GM12872 (cell line): ENCODE data around the gene SAPCD1.

Experiments used
- TF ChIP-seq, protein P1 (sequence below): IDR thresholded peaks from 3 replicates; pipeline ENCODE4 v1.5.1; 2011; ENCODE audit warnings: low read depth, mild to moderate bottlenecking, low read length, moderate library complexity; ENCODE audit not compliant: insufficient read depth

Gene SAPCD1

DNA sequence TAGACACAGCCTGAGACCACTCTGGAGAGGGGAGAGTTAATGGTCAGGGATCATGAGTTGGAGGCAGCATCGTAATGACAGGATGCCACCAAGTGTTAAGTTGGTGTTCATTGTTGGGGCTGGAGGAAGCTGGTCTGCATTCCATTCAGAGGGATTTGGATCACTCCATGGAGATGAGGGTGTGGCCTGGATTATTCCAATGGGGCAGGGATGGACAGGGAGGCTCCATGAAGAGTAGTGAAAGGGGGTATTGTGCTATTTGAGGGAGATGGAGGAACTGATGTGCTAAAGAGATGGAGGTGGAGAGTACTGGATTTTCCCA is 1.1 kb downstream of the SAPCD1 start:
- TF ChIP-seq, protein P1, sequence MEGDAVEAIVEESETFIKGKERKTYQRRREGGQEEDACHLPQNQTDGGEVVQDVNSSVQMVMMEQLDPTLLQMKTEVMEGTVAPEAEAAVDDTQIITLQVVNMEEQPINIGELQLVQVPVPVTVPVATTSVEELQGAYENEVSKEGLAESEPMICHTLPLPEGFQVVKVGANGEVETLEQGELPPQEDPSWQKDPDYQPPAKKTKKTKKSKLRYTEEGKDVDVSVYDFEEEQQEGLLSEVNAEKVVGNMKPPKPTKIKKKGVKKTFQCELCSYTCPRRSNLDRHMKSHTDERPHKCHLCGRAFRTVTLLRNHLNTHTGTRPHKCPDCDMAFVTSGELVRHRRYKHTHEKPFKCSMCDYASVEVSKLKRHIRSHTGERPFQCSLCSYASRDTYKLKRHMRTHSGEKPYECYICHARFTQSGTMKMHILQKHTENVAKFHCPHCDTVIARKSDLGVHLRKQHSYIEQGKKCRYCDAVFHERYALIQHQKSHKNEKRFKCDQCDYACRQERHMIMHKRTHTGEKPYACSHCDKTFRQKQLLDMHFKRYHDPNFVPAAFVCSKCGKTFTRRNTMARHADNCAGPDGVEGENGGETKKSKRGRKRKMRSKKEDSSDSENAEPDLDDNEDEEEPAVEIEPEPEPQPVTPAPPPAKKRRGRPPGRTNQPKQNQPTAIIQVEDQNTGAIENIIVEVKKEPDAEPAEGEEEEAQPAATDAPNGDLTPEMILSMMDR = no peak

DNA sequence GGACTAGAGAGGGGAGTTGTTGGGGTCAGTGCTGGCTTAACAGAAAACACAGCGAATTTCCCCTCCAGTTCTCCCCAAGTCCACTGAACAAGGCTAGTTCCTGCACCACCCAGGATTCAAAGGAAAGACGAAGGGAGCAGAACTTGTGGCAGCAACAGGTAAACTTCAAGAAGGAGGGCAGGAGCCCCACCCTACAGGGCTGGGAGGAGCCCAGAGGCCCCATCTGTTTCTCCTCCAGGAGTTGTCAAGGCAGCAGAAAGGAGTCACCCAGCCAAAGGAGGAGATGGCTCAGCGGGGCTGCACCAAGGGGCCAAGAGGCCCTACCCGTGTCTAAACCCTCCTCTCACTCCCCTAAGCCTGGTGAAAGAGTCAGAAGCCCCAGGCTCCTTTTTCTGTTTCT is 1.7 kb downstream of the SAPCD1 start:
- TF ChIP-seq, protein P1 = no peak

DNA sequence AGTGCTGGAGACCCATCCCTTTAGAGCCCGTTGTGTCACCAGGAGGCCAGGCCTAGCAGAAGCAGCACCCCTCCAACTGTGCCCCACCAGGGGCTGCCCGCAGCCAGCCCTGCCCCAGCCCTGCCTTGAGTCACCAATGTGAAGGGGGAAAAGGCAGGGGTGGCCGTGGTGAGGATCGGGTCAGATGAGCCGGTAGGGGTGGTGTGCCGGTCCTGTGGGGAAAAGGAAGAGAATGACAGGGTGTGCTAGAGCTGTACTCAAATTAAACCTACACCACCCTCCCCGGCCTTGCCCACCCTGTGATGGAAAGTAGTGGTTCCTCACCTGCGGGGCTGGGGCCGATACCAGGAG is 3.1 kb downstream of the SAPCD1 start:
- TF ChIP-seq, protein P1 = no peak

DNA sequence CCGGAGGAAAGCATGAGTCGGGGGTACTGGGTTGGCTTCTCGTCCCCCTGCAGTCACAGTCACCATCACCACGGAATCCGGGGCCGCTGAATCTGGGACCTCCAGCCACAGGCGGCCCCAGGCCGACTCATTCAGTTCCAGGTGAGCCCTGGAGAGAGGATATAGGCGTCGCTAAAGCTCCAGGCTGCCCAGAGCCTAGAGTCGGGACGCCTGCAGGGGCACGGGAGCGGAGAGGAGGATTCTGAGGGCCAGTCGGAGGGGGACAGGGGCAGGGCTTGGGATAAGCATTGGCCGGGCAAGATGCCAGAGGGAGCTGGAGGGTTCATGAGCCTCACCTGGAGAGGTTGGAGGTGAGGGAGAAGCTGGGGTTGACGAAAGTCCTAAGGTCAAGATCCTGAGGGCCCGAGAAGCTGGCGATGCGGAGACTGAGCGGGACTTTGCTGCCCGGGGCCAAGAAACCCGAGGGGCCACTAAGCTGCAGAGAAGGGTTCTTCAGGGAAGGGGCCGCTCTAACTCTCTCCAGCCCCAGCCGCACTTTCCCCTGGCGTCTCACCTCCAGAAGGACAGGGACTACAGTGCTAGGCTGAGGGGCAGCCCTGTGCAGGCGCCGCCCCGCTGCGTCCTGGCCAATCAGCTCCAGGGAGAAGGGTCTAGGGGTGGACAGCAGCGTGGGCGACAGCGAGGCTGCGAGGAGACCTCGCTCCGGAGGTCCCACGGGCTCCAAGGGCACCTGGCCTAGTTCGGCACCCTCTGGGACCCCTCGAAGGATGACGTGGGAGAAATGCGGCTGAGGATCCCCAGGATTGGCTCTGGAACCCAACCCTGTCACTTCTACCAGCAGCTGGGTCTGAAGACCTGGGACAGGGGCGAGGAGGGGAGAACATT is 3.7 kb downstream of the SAPCD1 start:
- TF ChIP-seq, protein P1 = no peak

DNA sequence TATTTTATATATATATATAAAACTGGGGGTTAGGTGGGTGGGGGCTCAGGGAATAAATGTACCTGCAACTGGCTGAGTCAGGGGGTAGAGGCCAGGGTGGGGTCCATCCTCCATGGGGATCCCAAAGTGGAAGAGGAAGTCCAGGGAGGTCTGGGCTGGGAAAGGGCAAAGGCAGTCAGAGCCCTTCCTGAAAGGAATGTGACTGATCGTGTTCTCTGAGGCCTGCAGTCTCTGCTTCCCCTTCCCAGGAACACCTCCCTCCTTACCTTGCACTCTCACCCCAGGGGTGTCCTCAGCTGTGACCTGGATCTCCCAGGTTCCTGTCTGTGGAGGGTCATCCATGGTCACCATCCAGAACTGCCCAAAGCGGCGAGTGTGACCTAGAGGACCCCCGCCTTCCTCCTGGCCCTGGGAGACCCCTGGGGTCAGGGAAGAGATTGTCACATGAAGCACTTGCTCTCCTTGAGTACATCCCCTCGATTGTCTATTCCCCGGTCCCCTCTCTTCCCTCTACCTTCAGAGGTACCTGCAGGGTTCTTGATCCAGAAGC is 4.7 kb downstream of the SAPCD1 start:
- TF ChIP-seq, protein P1 = no peak

DNA sequence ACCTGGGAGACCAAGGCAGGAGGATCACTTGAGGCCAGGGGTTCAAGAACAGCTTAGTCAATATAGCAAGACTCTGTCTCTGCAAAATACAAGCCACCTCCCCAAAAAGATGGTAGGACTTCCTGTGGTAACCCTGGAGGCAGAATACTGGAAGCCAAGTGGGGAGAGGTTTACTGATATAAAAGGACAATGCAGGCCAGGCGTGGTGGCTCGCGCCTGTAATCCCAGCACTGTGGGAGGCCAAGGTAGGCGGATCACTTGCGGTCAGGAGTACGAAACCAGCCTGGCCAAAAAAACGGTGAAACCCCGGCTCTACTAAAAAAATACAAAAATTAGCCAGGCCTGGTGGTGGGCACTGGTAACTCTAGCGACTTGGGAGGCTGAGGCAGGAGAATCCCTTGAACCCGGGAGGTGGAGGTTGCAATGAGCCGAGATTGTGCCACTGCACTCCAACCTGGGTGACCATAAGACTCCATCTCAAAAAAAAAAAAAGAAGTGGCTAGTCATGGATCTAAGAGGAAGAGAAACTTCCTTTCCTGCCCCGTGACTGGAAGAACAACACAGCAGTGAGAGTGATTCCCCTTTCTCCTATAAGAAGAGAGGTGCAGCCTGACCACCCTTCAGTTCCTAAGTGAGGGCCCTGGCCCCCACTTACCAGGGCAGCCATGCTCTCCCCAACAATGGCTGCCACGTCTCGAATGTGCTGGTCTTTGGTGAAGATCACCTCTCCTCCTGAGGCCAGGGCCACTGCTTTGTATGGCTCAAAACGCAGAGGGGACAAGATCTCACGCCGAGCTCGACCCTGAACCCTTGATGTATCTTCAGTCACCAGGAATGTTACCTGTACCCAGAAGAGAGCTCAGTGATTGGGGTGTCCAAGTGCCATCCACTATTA is 6.2 kb downstream of the SAPCD1 start:
- TF ChIP-seq, protein P1 = no peak

DNA sequence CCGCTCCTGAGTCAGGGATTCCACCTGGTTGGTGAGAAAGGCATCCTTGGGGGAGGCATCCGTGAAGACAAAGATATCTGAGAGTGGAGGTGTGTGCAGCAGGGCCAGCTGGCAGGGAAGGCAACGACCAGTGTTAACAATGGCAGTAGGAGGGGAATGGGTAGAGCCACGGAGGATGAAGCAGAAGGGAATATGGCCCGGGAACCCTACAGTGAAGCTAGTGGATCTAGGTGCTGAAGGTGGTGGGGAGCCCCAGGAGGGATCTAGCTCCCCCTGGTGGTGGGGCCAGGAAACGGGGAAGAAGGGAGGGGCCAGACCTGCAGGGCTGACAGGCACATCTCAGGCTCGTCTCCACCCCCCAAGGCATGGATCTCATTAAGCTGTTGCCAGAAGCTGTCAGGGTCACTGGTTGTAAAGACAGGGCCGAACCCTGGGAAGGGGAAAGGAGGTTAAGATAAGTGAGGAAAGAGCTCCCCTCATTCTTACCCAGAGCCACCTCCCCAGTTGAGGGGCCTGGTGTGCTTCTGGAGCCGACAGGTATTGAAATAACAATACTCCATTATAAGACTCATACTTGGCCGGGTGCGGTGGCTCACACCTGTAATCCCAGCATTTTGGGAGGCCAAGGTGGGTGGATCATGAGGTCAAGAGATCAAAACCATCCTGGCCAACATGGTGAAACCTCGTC is 7.4 kb downstream of the SAPCD1 start:
- TF ChIP-seq, protein P1 = peak; percentile 95
